Measurements from ENCODE around the gene SNX1. TPM values are rescaled to one million over a fixed set of nuclear protein-coding genes. Genes with fewer than 3 reads are reported as not detected.
"Not testable (repeated sequence)": the region's sequence is repeated elsewhere in the genome, so short reads cannot be mapped to it uniquely, and the experiment has no call there.

Gene SNX1
- total RNA-seq, 1 donor from 2014 or later: 87.7 TPM

DNA sequence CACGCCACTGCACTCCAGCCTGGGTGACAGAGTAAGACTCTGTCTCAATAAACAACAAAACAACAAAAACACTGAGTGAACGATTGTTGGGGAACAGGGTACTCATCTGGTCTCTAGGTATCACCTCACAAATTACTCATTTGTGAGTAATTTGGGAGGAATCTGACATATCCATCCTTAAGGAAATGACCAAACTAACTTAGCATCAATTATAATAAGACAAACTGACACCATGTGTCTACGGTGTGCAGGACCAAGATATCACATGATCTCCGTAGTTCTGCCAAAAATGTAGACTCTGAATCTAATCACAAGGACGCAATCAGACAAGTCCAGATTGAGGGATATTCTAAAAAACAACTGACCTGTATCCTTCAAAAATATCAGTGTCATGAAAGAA lies 37.5 kb upstream of the SNX1 start:
- H3K4me3 Mint-ChIP-seq (ENCODE audit: unreplicated experiment): no peak overlapping the region
- Histone ChIP-seq H4K20me1 (ENCODE audit: insufficient read depth, low read length) (no peaks in the 10 kb centered on the region), H3K4me2 (ENCODE audit: low read length) (no peak overlapping the region), H3K4me1 (ENCODE audit: insufficient read depth, low read length) (no peaks in the 10 kb centered on the region), H3K9me3 (ENCODE audit: insufficient read depth, low read depth, low read length) (no peaks in the 10 kb centered on the region), H3K27me3 (ENCODE audit: insufficient read depth, low read length) (no peaks in the 10 kb centered on the region), H3K27ac (ENCODE audit: low read depth, low read length) (no peak overlapping the region), H3K4me3 (ENCODE audit: insufficient read depth, low read depth, low read length) (no peak overlapping the region), H3K79me2 (ENCODE audit: insufficient read depth, low read length) (no peaks in the 10 kb centered on the region), H3K36me3 (ENCODE audit: insufficient read depth, low read length) (no peaks in the 10 kb centered on the region), H2AFZ (ENCODE audit: low read depth, low read length) (no peak overlapping the region), H3K9ac (ENCODE audit: low read length) (no peak overlapping the region)
- H3K27me3 Mint-ChIP-seq (ENCODE audit: low read depth, unreplicated experiment): peaks cover 2% of the 10 kb centered on the region
- no peaks in the 10 kb centered on the region for H3K36me3 Mint-ChIP-seq (ENCODE audit: low read depth, unreplicated experiment)
- no peak for TF ChIP-seq EZH2 (IDR thresholded peaks at IDR 0.05; ENCODE audit: insufficient read depth, low read length)
- TF ChIP-seq, protein P1, sequence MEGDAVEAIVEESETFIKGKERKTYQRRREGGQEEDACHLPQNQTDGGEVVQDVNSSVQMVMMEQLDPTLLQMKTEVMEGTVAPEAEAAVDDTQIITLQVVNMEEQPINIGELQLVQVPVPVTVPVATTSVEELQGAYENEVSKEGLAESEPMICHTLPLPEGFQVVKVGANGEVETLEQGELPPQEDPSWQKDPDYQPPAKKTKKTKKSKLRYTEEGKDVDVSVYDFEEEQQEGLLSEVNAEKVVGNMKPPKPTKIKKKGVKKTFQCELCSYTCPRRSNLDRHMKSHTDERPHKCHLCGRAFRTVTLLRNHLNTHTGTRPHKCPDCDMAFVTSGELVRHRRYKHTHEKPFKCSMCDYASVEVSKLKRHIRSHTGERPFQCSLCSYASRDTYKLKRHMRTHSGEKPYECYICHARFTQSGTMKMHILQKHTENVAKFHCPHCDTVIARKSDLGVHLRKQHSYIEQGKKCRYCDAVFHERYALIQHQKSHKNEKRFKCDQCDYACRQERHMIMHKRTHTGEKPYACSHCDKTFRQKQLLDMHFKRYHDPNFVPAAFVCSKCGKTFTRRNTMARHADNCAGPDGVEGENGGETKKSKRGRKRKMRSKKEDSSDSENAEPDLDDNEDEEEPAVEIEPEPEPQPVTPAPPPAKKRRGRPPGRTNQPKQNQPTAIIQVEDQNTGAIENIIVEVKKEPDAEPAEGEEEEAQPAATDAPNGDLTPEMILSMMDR (IDR thresholded peaks at IDR 0.05; ENCODE audit: insufficient read depth, low read depth, low read length): no peak
- H3K27ac Mint-ChIP-seq (ENCODE audit: unreplicated experiment): no peak overlapping the region
- FAIRE-seq (no peak), DNase-seq (ENCODE audit: low read depth) (peak; percentile 22)
- H3K4me1 Mint-ChIP-seq (ENCODE audit: low read depth, unreplicated experiment): peaks cover 1% of the 10 kb centered on the region
- H3K9me3 Mint-ChIP-seq (ENCODE audit: unreplicated experiment): no peaks in the 10 kb centered on the region

DNA sequence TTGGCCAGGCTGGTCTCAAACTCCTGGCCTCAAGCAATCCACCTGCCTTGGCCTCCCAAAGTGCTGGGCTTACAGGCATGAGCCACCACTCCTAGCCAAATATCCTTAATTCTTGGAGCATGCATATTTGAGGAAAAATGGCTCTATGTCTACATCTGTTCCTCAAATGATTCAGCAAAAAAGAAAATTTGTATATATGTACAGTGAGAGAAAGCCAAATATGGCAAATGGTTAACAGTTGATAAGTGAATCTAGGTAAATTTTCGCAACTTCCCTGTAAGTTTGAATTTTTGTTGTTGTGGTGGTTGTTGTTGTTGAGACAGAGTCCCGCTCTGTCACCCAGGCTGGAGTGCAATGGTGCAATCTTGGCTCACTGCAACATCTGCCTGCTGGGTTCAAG lies 36.7 kb upstream of the SNX1 start:
- not testable (repeated sequence) for H3K9me3 ChIP-seq (ENCODE audit: insufficient read depth, low read depth, low read length); H3K27me3 Mint-ChIP-seq (ENCODE audit: low read depth, unreplicated experiment); H3K9ac ChIP-seq (ENCODE audit: low read length); H3K79me2 ChIP-seq (ENCODE audit: insufficient read depth, low read length); H3K27ac Mint-ChIP-seq (ENCODE audit: unreplicated experiment); FAIRE-seq; H3K4me1 Mint-ChIP-seq (ENCODE audit: low read depth, unreplicated experiment); H3K36me3 Mint-ChIP-seq (ENCODE audit: low read depth, unreplicated experiment); H4K20me1 ChIP-seq (ENCODE audit: insufficient read depth, low read length); H3K27ac ChIP-seq (ENCODE audit: low read depth, low read length); DNase-seq (ENCODE audit: low read depth); H3K4me3 Mint-ChIP-seq (ENCODE audit: unreplicated experiment); H2AFZ ChIP-seq (ENCODE audit: low read depth, low read length); H3K4me1 ChIP-seq (ENCODE audit: insufficient read depth, low read length); H3K9me3 Mint-ChIP-seq (ENCODE audit: unreplicated experiment); H3K4me3 ChIP-seq (ENCODE audit: insufficient read depth, low read depth, low read length); H3K27me3 ChIP-seq (ENCODE audit: insufficient read depth, low read length); H3K36me3 ChIP-seq (ENCODE audit: insufficient read depth, low read length); H3K4me2 ChIP-seq (ENCODE audit: low read length)

- no peaks in the 10 kb centered on the region for H3K9me3 ChIP-seq (ENCODE audit: insufficient read depth, low read depth, low read length)
- no peaks in the 10 kb centered on the region for H4K20me1 ChIP-seq (ENCODE audit: insufficient read depth, low read length)
- no peak overlapping the region for H3K4me2 ChIP-seq (ENCODE audit: low read length)
- no peaks in the 10 kb centered on the region for H3K79me2 ChIP-seq (ENCODE audit: insufficient read depth, low read length)
- H3K27me3 ChIP-seq (ENCODE audit: insufficient read depth, low read length): no peaks in the 10 kb centered on the region
- H3K4me3 Mint-ChIP-seq (ENCODE audit: unreplicated experiment): no peak overlapping the region
- no peak overlapping the region for H3K9ac ChIP-seq (ENCODE audit: low read length)
- no peaks in the 10 kb centered on the region for H3K36me3 Mint-ChIP-seq (ENCODE audit: low read depth, unreplicated experiment)
- H3K9me3 Mint-ChIP-seq (ENCODE audit: unreplicated experiment): no peaks in the 10 kb centered on the region
- H3K4me3 ChIP-seq (ENCODE audit: insufficient read depth, low read depth, low read length): no peak overlapping the region
- no peak for DNase-seq (ENCODE audit: low read depth)
- H2AFZ ChIP-seq (ENCODE audit: low read depth, low read length): no peak overlapping the region
- no peaks in the 10 kb centered on the region for H3K4me1 ChIP-seq (ENCODE audit: insufficient read depth, low read length)
- no peak overlapping the region for H3K27ac ChIP-seq (ENCODE audit: low read depth, low read length)
- peaks cover 3% of the 10 kb centered on the region for H3K4me1 Mint-ChIP-seq (ENCODE audit: low read depth, unreplicated experiment)
- no peak for FAIRE-seq
- H3K27ac Mint-ChIP-seq (ENCODE audit: unreplicated experiment): no peak overlapping the region
- TF ChIP-seq, protein P1 (IDR thresholded peaks at IDR 0.05; ENCODE audit: insufficient read depth, low read depth, low read length): no peak
- no peak for TF ChIP-seq EZH2 (IDR thresholded peaks at IDR 0.05; ENCODE audit: insufficient read depth, low read length)
- no peaks in the 10 kb centered on the region for H3K36me3 ChIP-seq (ENCODE audit: insufficient read depth, low read length)
- no peaks in the 10 kb centered on the region for H3K27me3 Mint-ChIP-seq (ENCODE audit: low read depth, unreplicated experiment)
These were observed 35.1 kb upstream of the SNX1 start for GRCh38 chr15:64060716-64061115.

All from astrocyte (in vitro differentiated cells and primary cell).